ENCODE data around the gene CFAP58.

The CFAP58 gene

DNA sequence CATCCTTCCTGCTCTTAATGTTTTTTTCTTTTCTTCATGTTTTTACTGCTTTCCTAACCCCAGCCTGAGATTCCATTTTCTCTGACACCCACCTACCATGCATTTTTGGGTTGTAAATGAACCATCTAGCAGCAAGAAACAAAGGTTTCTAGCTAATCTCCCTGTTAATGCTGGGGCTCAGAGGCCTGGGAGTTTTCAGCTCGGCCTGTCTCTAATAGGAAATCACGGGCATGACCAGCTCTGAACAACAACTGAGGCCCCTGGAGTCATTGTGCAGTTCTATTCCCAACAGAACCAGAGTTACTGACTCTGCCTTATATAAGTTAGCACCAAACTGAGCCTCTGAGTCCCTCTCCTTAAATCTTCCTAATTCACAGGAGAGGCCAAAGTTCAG, 134.8 kb downstream of the CFAP58 start:
- no peak for DNase-seq

DNA sequence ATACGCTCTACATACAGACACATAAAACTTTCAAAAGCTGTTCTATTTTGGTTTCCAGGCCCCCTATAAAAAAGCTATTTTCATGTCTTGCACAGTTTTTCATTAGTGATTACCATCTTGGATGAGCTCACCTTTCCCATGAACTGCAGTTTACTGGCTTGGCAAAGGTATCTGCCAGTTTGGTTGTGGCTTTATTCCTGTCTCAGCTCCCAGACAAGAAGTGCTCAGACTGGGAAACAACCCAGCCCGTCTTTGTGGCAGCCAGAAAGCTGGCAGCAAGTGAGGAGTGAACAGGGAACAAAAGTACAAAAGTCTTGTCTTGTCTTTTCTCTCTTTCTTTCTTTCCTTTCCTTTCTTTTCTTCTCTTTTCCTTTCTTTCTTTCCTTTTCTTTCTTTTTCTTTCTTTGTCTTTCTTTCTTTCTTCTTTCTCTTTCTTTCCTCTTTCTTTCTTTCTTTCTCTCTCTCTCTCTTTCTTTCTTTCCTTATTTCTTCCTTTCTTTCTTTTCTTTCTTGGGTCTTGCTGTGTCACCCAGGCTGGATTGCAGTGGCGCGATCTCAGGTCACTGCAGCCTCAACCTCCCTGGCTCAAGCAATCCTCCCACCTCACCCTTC, 138.8 kb downstream of the CFAP58 start:
- no peak for DNase-seq

DNA sequence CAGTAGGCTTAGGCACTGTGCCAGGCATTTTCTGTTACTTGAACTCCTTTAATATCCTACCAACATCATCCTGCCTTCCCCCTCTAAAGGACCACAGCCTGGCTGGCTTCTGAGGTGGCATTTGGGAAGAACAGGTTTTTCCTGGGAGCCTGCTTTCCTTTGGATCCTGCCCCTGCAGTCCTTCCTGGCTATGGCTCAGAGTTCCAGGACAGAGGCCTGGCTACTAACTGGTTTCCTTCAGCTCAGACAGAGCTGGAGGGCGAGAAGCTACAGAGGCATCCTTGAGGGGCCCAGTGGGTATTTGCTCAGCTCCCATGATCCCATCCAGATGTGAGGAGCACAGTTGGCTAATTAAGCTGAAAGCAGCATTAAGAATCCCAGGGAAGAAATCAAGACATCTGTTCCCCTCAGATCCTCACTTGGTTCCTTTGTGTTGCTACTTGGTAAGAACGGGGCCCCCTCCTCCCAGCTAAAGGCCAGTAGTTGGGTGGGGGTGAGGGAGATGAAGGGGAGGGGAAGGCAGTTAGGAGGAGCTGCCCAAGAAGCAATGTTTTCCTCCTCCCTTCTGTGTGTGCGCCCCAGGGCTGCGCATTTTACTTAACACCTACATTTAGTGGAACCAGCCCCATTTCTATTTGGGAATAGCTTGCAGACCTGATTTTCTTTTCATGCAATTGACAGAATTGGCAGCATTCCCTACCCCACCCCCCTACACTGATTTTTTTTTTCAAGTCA, 144.9 kb downstream of the CFAP58 start:
- no peak for DNase-seq

DNA sequence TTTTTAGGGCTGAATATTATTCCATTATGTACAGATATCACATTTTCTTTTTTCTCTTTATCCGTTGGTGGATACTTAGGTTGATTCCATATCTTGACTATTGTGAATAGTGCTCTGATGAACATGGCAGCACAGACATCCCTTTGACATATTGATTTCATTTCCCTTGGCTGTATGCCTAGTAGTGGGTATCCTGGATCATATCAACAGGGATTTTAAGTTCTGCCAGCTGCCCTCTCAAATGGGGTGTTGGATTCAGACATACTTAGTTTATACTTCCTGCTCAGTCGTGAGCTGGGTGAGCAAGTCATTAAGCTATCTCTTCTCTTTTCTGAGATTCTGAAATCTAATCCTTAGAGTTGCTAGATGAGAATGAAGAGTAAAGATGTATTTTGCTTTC, 147.8 kb downstream of the CFAP58 start:
- no peak for DNase-seq

DNA sequence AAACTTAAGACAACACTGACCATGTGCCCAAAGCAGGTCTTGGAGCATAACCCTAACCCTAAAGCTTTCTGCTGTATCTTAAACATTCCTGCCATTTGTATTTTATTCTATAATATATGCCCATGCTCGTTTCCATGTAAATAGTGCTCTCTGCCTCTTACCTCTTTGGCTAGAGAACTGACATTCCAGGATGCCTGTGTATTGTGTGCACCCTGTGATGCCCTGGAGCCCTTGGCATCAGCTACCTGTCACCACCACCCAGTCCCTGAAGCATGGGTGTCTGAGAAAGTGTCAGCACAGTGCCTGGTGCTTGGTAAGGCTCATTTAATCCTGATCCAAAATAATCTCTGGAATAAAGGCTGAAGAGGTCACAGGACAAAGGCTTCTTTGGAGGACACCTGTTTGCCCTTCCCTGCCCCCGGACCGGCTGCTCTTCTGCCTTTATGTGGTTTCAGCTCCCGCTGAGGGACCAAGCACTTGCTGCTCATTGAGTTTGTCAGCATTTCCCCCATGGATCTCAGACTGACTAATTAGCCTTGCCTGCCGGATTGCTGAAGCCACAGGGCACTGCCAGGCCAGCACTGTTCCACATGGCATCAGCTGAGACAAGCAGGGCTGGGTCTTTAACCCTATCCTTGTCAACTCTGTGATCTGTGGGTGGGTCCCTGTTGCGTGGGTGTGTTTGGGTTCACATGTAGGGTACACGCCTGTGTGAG, 148.4 kb downstream of the CFAP58 start:
- DNase-seq, result no peak

DNA sequence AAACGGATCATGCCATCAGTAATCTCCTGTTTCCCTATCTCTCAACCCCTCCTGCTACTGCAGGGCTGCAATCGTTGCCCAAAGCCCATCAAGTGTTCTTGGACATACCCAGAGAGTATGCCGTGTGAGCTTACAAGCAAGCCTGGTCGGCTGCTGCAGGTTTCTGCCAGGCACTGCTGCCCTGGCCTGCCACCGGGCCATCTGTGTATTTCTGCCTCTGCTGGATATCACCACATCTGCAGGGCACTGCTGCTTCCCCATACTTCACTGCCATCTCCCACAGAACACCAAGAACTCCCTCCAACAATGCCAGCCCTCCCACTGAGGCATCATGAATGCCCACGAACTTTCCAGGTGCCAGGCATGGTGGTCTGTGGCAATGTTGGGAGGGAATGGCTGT, 149.3 kb downstream of the CFAP58 start:
- DNase-seq, result no peak
